ENCODE data around the gene APPBP2. TPM values are rescaled to one million over a fixed set of nuclear protein-coding genes. Genes with fewer than 3 reads are reported as not detected.
"Not testable (repeated sequence)": the region's sequence is repeated elsewhere in the genome, so short reads cannot be mapped to it uniquely, and the experiment has no call there.

Gene APPBP2
- total RNA-seq, 1 donor from 2014 or later, result 34.8 TPM

GRCh38 chr17:60442271-60443173 is 83.5 kb downstream of the APPBP2 start:
- Mint-ChIP-seq H3K9me3 (ENCODE audit: unreplicated experiment) (no peaks in the 10 kb centered on the region), H3K36me3 (ENCODE audit: low read depth, unreplicated experiment) (peaks cover 7% of the 10 kb centered on the region), H3K4me1 (ENCODE audit: unreplicated experiment) (no peaks in the 10 kb centered on the region), H3K4me3 (ENCODE audit: unreplicated experiment) (no peak overlapping the region), H3K27me3 (ENCODE audit: unreplicated experiment) (no peaks in the 10 kb centered on the region), H3K27ac (ENCODE audit: unreplicated experiment) (no peak overlapping the region)
- TF ChIP-seq CTCF (IDR thresholded peaks at IDR 0.05; ENCODE audit: unreplicated experiment), result no peak
- DNase-seq (ENCODE audit: low spot score), result no peak

- no peak overlapping the region for H3K27ac Mint-ChIP-seq (ENCODE audit: unreplicated experiment)
- no peak for TF ChIP-seq CTCF (IDR thresholded peaks at IDR 0.05; ENCODE audit: unreplicated experiment)
- no peaks in the 10 kb centered on the region for H3K9me3 Mint-ChIP-seq (ENCODE audit: unreplicated experiment)
- DNase-seq (ENCODE audit: low spot score), result no peak
- H3K36me3 Mint-ChIP-seq (ENCODE audit: low read depth, unreplicated experiment), result no peaks in the 10 kb centered on the region
- no peaks in the 10 kb centered on the region for H3K4me1 Mint-ChIP-seq (ENCODE audit: unreplicated experiment)
- no peaks in the 10 kb centered on the region for H3K27me3 Mint-ChIP-seq (ENCODE audit: unreplicated experiment)
- H3K4me3 Mint-ChIP-seq (ENCODE audit: unreplicated experiment), result no peak overlapping the region
Measured at GRCh38 chr17:60439501-60439900, 86.5 kb downstream of the APPBP2 start.

- H3K36me3 Mint-ChIP-seq (ENCODE audit: low read depth, unreplicated experiment), result peaks cover 8% of the 10 kb centered on the region
- H3K27me3 Mint-ChIP-seq (ENCODE audit: unreplicated experiment), result peaks cover 2% of the 10 kb centered on the region
- peaks cover 4% of the 10 kb centered on the region for H3K9me3 Mint-ChIP-seq (ENCODE audit: unreplicated experiment)
- H3K4me1 Mint-ChIP-seq (ENCODE audit: unreplicated experiment), result no peaks in the 10 kb centered on the region
- no peak for TF ChIP-seq CTCF (IDR thresholded peaks at IDR 0.05; ENCODE audit: unreplicated experiment)
- H3K4me3 Mint-ChIP-seq (ENCODE audit: unreplicated experiment), result no peak overlapping the region
- DNase-seq (ENCODE audit: low spot score), result no peak
- no peak overlapping the region for H3K27ac Mint-ChIP-seq (ENCODE audit: unreplicated experiment)
Measured at GRCh38 chr17:60436676-60437075, 89.4 kb downstream of the APPBP2 start.

- peak; percentile 67 for DNase-seq (ENCODE audit: low spot score)
- H3K27ac Mint-ChIP-seq (ENCODE audit: unreplicated experiment), result no peak overlapping the region
- peaks cover 8% of the 10 kb centered on the region for H3K36me3 Mint-ChIP-seq (ENCODE audit: low read depth, unreplicated experiment)
- H3K4me3 Mint-ChIP-seq (ENCODE audit: unreplicated experiment), result no peak overlapping the region
- peak; percentile 83 for TF ChIP-seq CTCF (IDR thresholded peaks at IDR 0.05; ENCODE audit: unreplicated experiment)
- H3K4me1 Mint-ChIP-seq (ENCODE audit: unreplicated experiment), result no peaks in the 10 kb centered on the region
- H3K27me3 Mint-ChIP-seq (ENCODE audit: unreplicated experiment), result peaks cover 2% of the 10 kb centered on the region
- H3K9me3 Mint-ChIP-seq (ENCODE audit: unreplicated experiment), result peaks cover 4% of the 10 kb centered on the region
Measured at GRCh38 chr17:60435244-60436167, 90.5 kb downstream of the APPBP2 start.

GRCh38 chr17:60433021-60433997 is 92.7 kb downstream of the APPBP2 start:
- not testable (repeated sequence) for H3K4me1 Mint-ChIP-seq (ENCODE audit: unreplicated experiment); H3K9me3 Mint-ChIP-seq (ENCODE audit: unreplicated experiment); H3K27me3 Mint-ChIP-seq (ENCODE audit: unreplicated experiment); H3K36me3 Mint-ChIP-seq (ENCODE audit: low read depth, unreplicated experiment); DNase-seq (ENCODE audit: low spot score); H3K27ac Mint-ChIP-seq (ENCODE audit: unreplicated experiment)
- H3K4me3 Mint-ChIP-seq (ENCODE audit: unreplicated experiment), result peak overlapping the region; percentile 15

- DNase-seq (ENCODE audit: low spot score); H3K27ac Mint-ChIP-seq (ENCODE audit: unreplicated experiment); H3K36me3 Mint-ChIP-seq (ENCODE audit: low read depth, unreplicated experiment); H3K9me3 Mint-ChIP-seq (ENCODE audit: unreplicated experiment); H3K27me3 Mint-ChIP-seq (ENCODE audit: unreplicated experiment); H3K4me1 Mint-ChIP-seq (ENCODE audit: unreplicated experiment); H3K4me3 Mint-ChIP-seq (ENCODE audit: unreplicated experiment): not testable (repeated sequence)
Measured at GRCh38 chr17:60430561-60430960, 95.5 kb downstream of the APPBP2 start.

GRCh38 chr17:60428491-60428890 is 97.6 kb downstream of the APPBP2 start:
- not testable (repeated sequence) for H3K9me3 Mint-ChIP-seq (ENCODE audit: unreplicated experiment); H3K36me3 Mint-ChIP-seq (ENCODE audit: low read depth, unreplicated experiment); H3K4me3 Mint-ChIP-seq (ENCODE audit: unreplicated experiment)

More at GRCh38 chr17:60428491-60428890, 97.6 kb downstream of the APPBP2 start:
- not testable (repeated sequence) for DNase-seq (ENCODE audit: low spot score); H3K27ac Mint-ChIP-seq (ENCODE audit: unreplicated experiment); H3K4me1 Mint-ChIP-seq (ENCODE audit: unreplicated experiment); H3K27me3 Mint-ChIP-seq (ENCODE audit: unreplicated experiment)

All from endothelial cell (in vitro differentiated cells).